Measurements from ENCODE around the gene FRMD8.
A peak's percentile ranks its signal among the peaks of the same experiment; 100 is the strongest.

Gene FRMD8

GRCh38 chr11:65454311-65454695, 67.9 kb downstream of the FRMD8 start:
- Histone ChIP-seq H3K4me1 (ENCODE audit: control insufficient read depth in 2 of 2, insufficient read depth in 2 of 2, low read length in 2 of 2) (peaks cover 4% of the 10 kb centered on the region in 2 donors), H3K27me3 (ENCODE audit: control insufficient read depth in 2 of 2, insufficient read depth in 2 of 2, low read length in 2 of 2) (no peaks in the 10 kb centered on the region), H3K27ac (ENCODE audit: low read depth in 2 of 2, low read length in 2 of 2) (peak overlapping the region; percentile 79 to 86), H3K9ac (ENCODE audit: low read depth in 1 of 2, low read length in 2 of 2) (peak overlapping the region; percentile 75 to 92), H3K36me3 (ENCODE audit: control insufficient read depth in 2 of 2, insufficient read depth in 2 of 2, low read length in 2 of 2) (no peaks in the 10 kb centered on the region), H3K4me3 (ENCODE audit: low read length in 2 of 2) (peak overlapping the region; percentile 66 to 88), H3K9me3 (ENCODE audit: control insufficient read depth in 2 of 2, low read length in 2 of 2) (no peaks in the 10 kb centered on the region)

- Histone ChIP-seq H3K4me3 (ENCODE audit: low read length in 2 of 2) (peak overlapping the region; percentile 66 to 88), H3K4me1 (ENCODE audit: control insufficient read depth in 2 of 2, insufficient read depth in 2 of 2, low read length in 2 of 2) (peaks cover 4% of the 10 kb centered on the region in 2 donors), H3K9me3 (ENCODE audit: control insufficient read depth in 2 of 2, low read length in 2 of 2) (no peaks in the 10 kb centered on the region), H3K27me3 (ENCODE audit: control insufficient read depth in 2 of 2, insufficient read depth in 2 of 2, low read length in 2 of 2) (no peaks in the 10 kb centered on the region), H3K36me3 (ENCODE audit: control insufficient read depth in 2 of 2, insufficient read depth in 2 of 2, low read length in 2 of 2) (no peaks in the 10 kb centered on the region), H3K27ac (ENCODE audit: low read depth in 2 of 2, low read length in 2 of 2) (peak overlapping the region; percentile 79 to 86), H3K9ac (ENCODE audit: low read depth in 1 of 2, low read length in 2 of 2) (peak overlapping the region; percentile 75 to 92)
These were observed 68.4 kb downstream of the FRMD8 start for GRCh38 chr11:65454696-65455456.

- Histone ChIP-seq H3K27ac (ENCODE audit: low read depth in 2 of 2, low read length in 2 of 2) (no peak overlapping the region), H3K9me3 (ENCODE audit: control insufficient read depth in 2 of 2, low read length in 2 of 2) (no peaks in the 10 kb centered on the region), H3K27me3 (ENCODE audit: control insufficient read depth in 2 of 2, insufficient read depth in 2 of 2, low read length in 2 of 2) (no peaks in the 10 kb centered on the region), H3K4me1 (ENCODE audit: control insufficient read depth in 2 of 2, insufficient read depth in 2 of 2, low read length in 2 of 2) (peaks cover 4% of the 10 kb centered on the region in 2 donors), H3K36me3 (ENCODE audit: control insufficient read depth in 2 of 2, insufficient read depth in 2 of 2, low read length in 2 of 2) (no peaks in the 10 kb centered on the region), H3K9ac (ENCODE audit: low read depth in 1 of 2, low read length in 2 of 2) (no peak overlapping the region), H3K4me3 (ENCODE audit: low read length in 2 of 2) (no peak overlapping the region)
These were observed 70.0 kb downstream of the FRMD8 start for GRCh38 chr11:65456418-65456817.

GRCh38 chr11:65459552-65459951, 73.1 kb downstream of the FRMD8 start:
- Histone ChIP-seq H3K9me3 (ENCODE audit: control insufficient read depth in 2 of 2, low read length in 2 of 2) (no peaks in the 10 kb centered on the region), H3K4me3 (ENCODE audit: low read length in 2 of 2) (no peak overlapping the region), H3K36me3 (ENCODE audit: control insufficient read depth in 2 of 2, insufficient read depth in 2 of 2, low read length in 2 of 2) (no peaks in the 10 kb centered on the region), H3K9ac (ENCODE audit: low read depth in 1 of 2, low read length in 2 of 2) (no peak overlapping the region), H3K27me3 (ENCODE audit: control insufficient read depth in 2 of 2, insufficient read depth in 2 of 2, low read length in 2 of 2) (no peaks in the 10 kb centered on the region), H3K4me1 (ENCODE audit: control insufficient read depth in 2 of 2, insufficient read depth in 2 of 2, low read length in 2 of 2) (peaks cover 4% of the 10 kb centered on the region in 2 donors), H3K27ac (ENCODE audit: low read depth in 2 of 2, low read length in 2 of 2) (no peak overlapping the region)

All from mucosa of rectum (tissue), 2 donors.